PC-9 (cell line): ENCODE measurements around the gene MYLK.

Experiments
- EZH2 ChIP-seq: fragments of 200-600 bp; sonication (generic); IDR thresholded peaks from 2 replicates; pipeline ENCODE4 v1.8.0; 2017; ENCODE audit warnings: antibody characterized with exemption, low read depth
- TF ChIP-seq, protein P1 (sequence below): fragments of 200-600 bp; sonication (generic); conservative IDR thresholded peaks from 2 replicates; pipeline ENCODE4 v1.6.1; 2017; ENCODE audit warnings: mixed run types, antibody characterized with exemption, mild to moderate bottlenecking, moderate library complexity

DNA sequence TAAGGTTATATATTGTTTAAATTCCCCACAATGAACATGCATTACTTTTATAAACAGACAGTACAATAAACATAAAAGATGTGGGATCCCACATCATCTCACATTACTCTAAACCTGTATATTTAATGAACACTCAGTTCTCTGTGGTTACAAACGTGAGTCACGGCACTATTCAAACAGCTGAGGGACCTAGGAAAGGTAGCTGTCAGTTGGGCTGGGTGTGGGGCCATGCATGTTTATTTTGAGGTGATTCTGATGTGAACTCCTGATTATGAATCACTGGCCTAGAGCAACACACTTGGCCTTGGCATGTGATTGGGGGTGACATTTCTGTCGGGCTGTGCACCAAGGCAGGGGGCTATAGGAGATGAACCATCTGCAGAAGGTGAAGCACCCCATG, 151.7 kb downstream of the MYLK start:
- TF ChIP-seq, protein P1, sequence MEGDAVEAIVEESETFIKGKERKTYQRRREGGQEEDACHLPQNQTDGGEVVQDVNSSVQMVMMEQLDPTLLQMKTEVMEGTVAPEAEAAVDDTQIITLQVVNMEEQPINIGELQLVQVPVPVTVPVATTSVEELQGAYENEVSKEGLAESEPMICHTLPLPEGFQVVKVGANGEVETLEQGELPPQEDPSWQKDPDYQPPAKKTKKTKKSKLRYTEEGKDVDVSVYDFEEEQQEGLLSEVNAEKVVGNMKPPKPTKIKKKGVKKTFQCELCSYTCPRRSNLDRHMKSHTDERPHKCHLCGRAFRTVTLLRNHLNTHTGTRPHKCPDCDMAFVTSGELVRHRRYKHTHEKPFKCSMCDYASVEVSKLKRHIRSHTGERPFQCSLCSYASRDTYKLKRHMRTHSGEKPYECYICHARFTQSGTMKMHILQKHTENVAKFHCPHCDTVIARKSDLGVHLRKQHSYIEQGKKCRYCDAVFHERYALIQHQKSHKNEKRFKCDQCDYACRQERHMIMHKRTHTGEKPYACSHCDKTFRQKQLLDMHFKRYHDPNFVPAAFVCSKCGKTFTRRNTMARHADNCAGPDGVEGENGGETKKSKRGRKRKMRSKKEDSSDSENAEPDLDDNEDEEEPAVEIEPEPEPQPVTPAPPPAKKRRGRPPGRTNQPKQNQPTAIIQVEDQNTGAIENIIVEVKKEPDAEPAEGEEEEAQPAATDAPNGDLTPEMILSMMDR, result no peak
- TF ChIP-seq EZH2, result no peak
